ENCODE results near the gene ERC2. TPM values are rescaled to one million over a fixed set of nuclear protein-coding genes. Genes with fewer than 3 reads are reported as not detected.
A peak's percentile ranks its signal among the peaks of the same experiment; 100 is the strongest.

The ERC2 gene
- total RNA-seq, 1 experiment from 2014 or later: 0.77 TPM

- no peaks in the 10 kb centered on the region for H3K27me3 ChIP-seq (ENCODE audit: low read length)
- POLR2A ChIA-PET (ENCODE audit: unreplicated experiment): no interaction called here
- no peak for DNase-seq
- no peaks in the 10 kb centered on the region for H3K79me2 ChIP-seq (ENCODE audit: low read length)
- no peaks in the 10 kb centered on the region for H3F3A ChIP-seq (ENCODE audit: low read length, unreplicated experiment)
- H3K9me3 ChIP-seq (ENCODE audit: low read length): no peaks in the 10 kb centered on the region
- CTCF ChIA-PET: no interaction called here
- no peak overlapping the region for H3K9ac ChIP-seq (ENCODE audit: low read length)
- ATAC-seq: no peak
- no TSS peak for BruUV-seq (replicated peaks)
- no peak overlapping the region for H3K4me3 ChIP-seq (ENCODE audit: low read length)
- TF ChIP-seq EZH2 (IDR thresholded peaks at IDR 0.05; ENCODE audit: low read length, unreplicated experiment) (no peak), CTCF (conservative IDR thresholded peaks at IDR 0.05; ENCODE audit: low read depth, low read length) (no peak), EZH2phosphoT487 (IDR thresholded peaks at IDR 0.05; ENCODE audit: borderline replicate concordance, low read length) (no peak)
- H3K4me2 ChIP-seq (ENCODE audit: low read length): no peak overlapping the region
- H3K9me2 ChIP-seq (replicated peaks; ENCODE audit: low read length): no peaks in the 10 kb centered on the region
- H3K27ac ChIP-seq (ENCODE audit: low read length): no peak overlapping the region
- intact Hi-C loops (cut with micrococcal nuclease): no loop called here
- peaks cover 10% of the 10 kb centered on the region for H3K4me1 ChIP-seq (ENCODE audit: insufficient read depth, low read length)
- H3K36me3 ChIP-seq (ENCODE audit: low read depth, low read length): no peaks in the 10 kb centered on the region
- H2AFZ ChIP-seq (ENCODE audit: low read length): no peak overlapping the region
- no peaks in the 10 kb centered on the region for H4K20me1 ChIP-seq (ENCODE audit: low read length)
These were observed 931.1 kb downstream of the ERC2 start for GRCh38 chr3:55537129-55537528.

GRCh38 chr3:55534876-55535275, 933.4 kb downstream of the ERC2 start:
- no peaks in the 10 kb centered on the region for H4K20me1 ChIP-seq (ENCODE audit: low read length)
- TF ChIP-seq CTCF (conservative IDR thresholded peaks at IDR 0.05; ENCODE audit: low read depth, low read length) (no peak), EZH2 (IDR thresholded peaks at IDR 0.05; ENCODE audit: low read length, unreplicated experiment) (no peak), EZH2phosphoT487 (IDR thresholded peaks at IDR 0.05; ENCODE audit: borderline replicate concordance, low read length) (no peak)
- DNase-seq (peak; percentile 71), ATAC-seq (peak; percentile 93)
- CTCF ChIA-PET: interaction anchor here (0.6 kb wide), 1 partner anchor 26 kb away, joined by 3 read pairs; no protein-coding TSS in a partner anchor
- H3K27me3 ChIP-seq (ENCODE audit: low read length): no peaks in the 10 kb centered on the region
- no peaks in the 10 kb centered on the region for H3K9me3 ChIP-seq (ENCODE audit: low read length)
- no peaks in the 10 kb centered on the region for H3K9me2 ChIP-seq (replicated peaks; ENCODE audit: low read length)
- no peak overlapping the region for H3K27ac ChIP-seq (ENCODE audit: low read length)
- no peaks in the 10 kb centered on the region for H3F3A ChIP-seq (ENCODE audit: low read length, unreplicated experiment)
- BruUV-seq (replicated peaks): no TSS peak
- H3K9ac ChIP-seq (ENCODE audit: low read length): no peak overlapping the region
- no peaks in the 10 kb centered on the region for H3K79me2 ChIP-seq (ENCODE audit: low read length)
- no peak overlapping the region for H2AFZ ChIP-seq (ENCODE audit: low read length)
- POLR2A ChIA-PET (ENCODE audit: unreplicated experiment): interaction anchor here (0.6 kb wide), 1 partner anchor 323 kb away, joined by 3 read pairs; no protein-coding TSS in a partner anchor
- no peak overlapping the region for H3K4me3 ChIP-seq (ENCODE audit: low read length)
- intact Hi-C loops (cut with micrococcal nuclease): no loop called here
- no peaks in the 10 kb centered on the region for H3K36me3 ChIP-seq (ENCODE audit: low read depth, low read length)
- H3K4me1 ChIP-seq (ENCODE audit: insufficient read depth, low read length): peaks cover 10% of the 10 kb centered on the region
- no peak overlapping the region for H3K4me2 ChIP-seq (ENCODE audit: low read length)

- Histone ChIP-seq H3K9me3 (ENCODE audit: low read length) (no peaks in the 10 kb centered on the region), H3K9me2 (replicated peaks; ENCODE audit: low read length) (no peaks in the 10 kb centered on the region), H3K36me3 (ENCODE audit: low read depth, low read length) (no peaks in the 10 kb centered on the region), H4K20me1 (ENCODE audit: low read length) (no peaks in the 10 kb centered on the region), H3K27ac (ENCODE audit: low read length) (no peak overlapping the region), H3K27me3 (ENCODE audit: low read length) (no peaks in the 10 kb centered on the region), H3K9ac (ENCODE audit: low read length) (no peak overlapping the region), H2AFZ (ENCODE audit: low read length) (no peak overlapping the region), H3K79me2 (ENCODE audit: low read length) (no peaks in the 10 kb centered on the region), H3F3A (ENCODE audit: low read length, unreplicated experiment) (no peaks in the 10 kb centered on the region), H3K4me2 (ENCODE audit: low read length) (no peak overlapping the region), H3K4me1 (ENCODE audit: insufficient read depth, low read length) (peaks cover 10% of the 10 kb centered on the region), H3K4me3 (ENCODE audit: low read length) (no peak overlapping the region)
- POLR2A ChIA-PET (ENCODE audit: unreplicated experiment): no interaction called here
- ATAC-seq (no peak), DNase-seq (no peak)
- CTCF ChIA-PET: no interaction called here
- BruUV-seq (replicated peaks): no TSS peak
- intact Hi-C loops (cut with micrococcal nuclease): no loop called here
- TF ChIP-seq EZH2phosphoT487 (IDR thresholded peaks at IDR 0.05; ENCODE audit: borderline replicate concordance, low read length): no peak
- TF ChIP-seq EZH2 (IDR thresholded peaks at IDR 0.05; ENCODE audit: low read length, unreplicated experiment): no peak
- TF ChIP-seq CTCF (conservative IDR thresholded peaks at IDR 0.05; ENCODE audit: low read depth, low read length): no peak
These were observed 935.5 kb downstream of the ERC2 start for GRCh38 chr3:55532806-55533205.

Measured in PC-3 (cell line).